SK-N-SH (cell line): ENCODE measurements around the gene SLC35A2. TPM values are rescaled to one million over a fixed set of nuclear protein-coding genes. Genes with fewer than 3 reads are reported as not detected.

Experiments
- CTCF ChIA-PET: fragments of 300-600, 350-600 bp; formaldehyde crosslinking; extraction: SDS; loops from one replicate; lab custom pipeline; 2021; lab: Yijun Ruan, JAX
- POLR2A ChIA-PET: fragments of 350-600 bp; sonication (Branson Sonifier 250); formaldehyde crosslinking; extraction: SDS; loops from one replicate; lab custom pipeline; 2020; ENCODE audit warnings: antibody characterized with exemption, inconsistent platforms; lab: Yijun Ruan, JAX
- DNase-seq: peaks from one replicate; pipeline ENCODE4 v3.0.0; 2012
- H2AFZ ChIP-seq: fragments of 200-600 bp; sonication (generic); 2 replicates; pipeline ENCODE4 v1.8.1; 2016; ENCODE audit warnings: antibody characterized with exemption, mild to moderate bottlenecking, low read depth
- H3F3A ChIP-seq: fragments of 200-600 bp; sonication (generic); replicated peaks from 2 replicates; pipeline ENCODE3; 2016; ENCODE audit warnings: antibody characterized with exemption, mild to moderate bottlenecking; ENCODE audit not compliant: insufficient read depth
- H3K27ac ChIP-seq, 2 experiments: fragments of 200-500 bp in 1 of 2; fragments of 200-600 bp in 1 of 2; sonication (Bioruptor generic) in 1 of 2; sonication (generic), shearing (Covaris generic) in 1 of 2; 2 replicates each; pipeline versions ENCODE4 v1.5.1 to v1.6.1; 2014 to 2016; ENCODE audit warnings: low read depth in 2 of 2, inconsistent platforms in 1 of 2, low read length in 1 of 2, mild to moderate bottlenecking in 1 of 2, mixed read lengths in 1 of 2
- H3K27me3 ChIP-seq: fragments of 200-600 bp; sonication (generic), shearing (Covaris generic); 2 replicates; pipeline ENCODE4 v1.6.1; 2016; ENCODE audit warnings: mixed run types; ENCODE audit not compliant: insufficient read depth
- H3K36me3 ChIP-seq, 2 experiments: fragments of 200-500 bp in 1 of 2; fragments of 200-600 bp in 1 of 2; sonication (Bioruptor generic) in 1 of 2; sonication (generic) in 1 of 2; replicated peaks in 1 of 2; 2 replicates each; pipeline versions ENCODE3 to v1.5.1; 2014 to 2016; ENCODE audit warnings: low read length in 1 of 2, mild to moderate bottlenecking in 1 of 2; ENCODE audit not compliant: insufficient read depth in 2 of 2, control insufficient read depth in 1 of 2
- H3K4me1 ChIP-seq, 2 experiments: fragments of 200-500 bp in 1 of 2; fragments of 200-600 bp in 1 of 2; sonication (Bioruptor generic) in 1 of 2; sonication (generic), shearing (Covaris generic) in 1 of 2; 2 replicates each; pipeline versions ENCODE4 v1.5.1 to v1.6.1; 2014 to 2016; ENCODE audit warnings: low read depth in 1 of 2, low read length in 1 of 2, mixed run types in 1 of 2; ENCODE audit not compliant: insufficient read depth in 2 of 2, control insufficient read depth in 1 of 2
- H3K4me2 ChIP-seq: fragments of 200-600 bp; sonication (generic), shearing (Covaris generic); 2 replicates; pipeline ENCODE4 v1.6.1; 2017; ENCODE audit warnings: mixed run types
- H3K4me3 ChIP-seq, 2 experiments: fragments of 200-500 bp in 1 of 2; fragments of 200-600 bp in 1 of 2; sonication (Bioruptor generic) in 1 of 2; sonication (generic), shearing (Covaris generic) in 1 of 2; 2 replicates each; pipeline versions ENCODE4 v1.5.1 to v1.8.1; 2014 to 2016; ENCODE audit warnings: low read depth in 2 of 2, inconsistent platforms in 1 of 2, low read length in 1 of 2, mild to moderate bottlenecking in 1 of 2, mixed read lengths in 1 of 2, moderate library complexity in 1 of 2
- H3K79me2 ChIP-seq: fragments of 200-600 bp; sonication (generic); 2 replicates; pipeline ENCODE4 v1.8.1; 2017; ENCODE audit warnings: mild to moderate bottlenecking; ENCODE audit not compliant: insufficient read depth
- H3K9ac ChIP-seq: fragments of 200-600 bp; sonication (generic); 2 replicates; pipeline ENCODE4 v1.6.1; 2017; ENCODE audit warnings: mixed run types
- H3K9me2 ChIP-seq: fragments of 200-600 bp; sonication (generic); 2 replicates; pipeline ENCODE4 v1.6.1; 2017; ENCODE audit warnings: mixed run types
- H3K9me3 ChIP-seq: fragments of 200-600 bp; sonication (generic); 2 replicates; pipeline ENCODE4 v1.6.1; 2017; ENCODE audit warnings: mixed run types, mild to moderate bottlenecking, moderate library complexity
- H4K20me1 ChIP-seq: fragments of 200-600 bp; sonication (generic); 2 replicates; pipeline ENCODE4 v1.6.1; 2017; ENCODE audit warnings: mild to moderate bottlenecking, mixed run types; ENCODE audit not compliant: insufficient read depth
- EP300 ChIP-seq, 2 experiments: IDR thresholded peaks; 2 replicates each; pipeline versions ENCODE4 v1.4.0 to v1.6.1; 2012; ENCODE audit warnings: borderline replicate concordance in 1 of 2, low read depth in 1 of 2, low read length in 1 of 2
- FOXJ3 ChIP-seq: sonication (generic); formaldehyde crosslinking; IDR thresholded peaks from 2 replicates; pipeline ENCODE4 v1.5.1; 2020; ENCODE audit warnings: mild to moderate bottlenecking, missing genetic modification reagents
- GABPA ChIP-seq: IDR thresholded peaks from 2 replicates; pipeline ENCODE4 v1.4.0; 2012; ENCODE audit warnings: low read depth, mild to moderate bottlenecking
- GATA2 ChIP-seq: sonication (generic); formaldehyde crosslinking; IDR thresholded peaks from 2 replicates; pipeline ENCODE4 v1.5.0; 2020; ENCODE audit warnings: mild to moderate bottlenecking, missing genetic modification reagents
- IRF3 ChIP-seq: fragments of 150-350 bp; IDR thresholded peaks from 2 replicates; pipeline ENCODE4 v1.6.1; 2016; ENCODE audit warnings: mild to moderate bottlenecking, low read depth, low read length
- JUND ChIP-seq: IDR thresholded peaks from 2 replicates; pipeline ENCODE4 v1.4.0; 2012
- MAX ChIP-seq: IDR thresholded peaks from 2 replicates; pipeline ENCODE4 v1.4.0; 2012; ENCODE audit warnings: low read depth
- MEF2A ChIP-seq: IDR thresholded peaks from 2 replicates; pipeline ENCODE4 v1.4.0; 2012; ENCODE audit warnings: low read depth, borderline replicate concordance
- MXI1 ChIP-seq: IDR thresholded peaks from 2 replicates; pipeline ENCODE4 v1.6.1; 2012; ENCODE audit warnings: mild to moderate bottlenecking, low read depth, low read length, improper control_type of control experiment
- NFIC ChIP-seq: IDR thresholded peaks from 2 replicates; pipeline ENCODE4 v1.4.0; 2012; ENCODE audit warnings: borderline replicate concordance
- NRF1 ChIP-seq: IDR thresholded peaks from 2 replicates; pipeline ENCODE4 v1.6.1; 2012; ENCODE audit warnings: low read depth, mild to moderate bottlenecking, low read length
- PBX3 ChIP-seq: IDR thresholded peaks from 2 replicates; pipeline ENCODE4; 2012
- POLR2AphosphoS5 ChIP-seq: IDR thresholded peaks from 2 replicates; pipeline ENCODE4 v1.6.1; 2012; ENCODE audit warnings: low read depth, low read length
- RAD21 ChIP-seq: IDR thresholded peaks from 2 replicates; pipeline ENCODE4 v1.6.1; 2012; ENCODE audit warnings: mild to moderate bottlenecking, low read length
- RCOR1 ChIP-seq: fragments of 150-350 bp; IDR thresholded peaks from 2 replicates; pipeline ENCODE4 v1.6.1; 2017; ENCODE audit warnings: antibody characterized with exemption, low read length
- SIN3A ChIP-seq: IDR thresholded peaks from 2 replicates; pipeline ENCODE4 v1.6.1; 2012; ENCODE audit warnings: low read depth, mild to moderate bottlenecking, low read length, moderate library complexity, borderline replicate concordance
- TAF1 ChIP-seq: IDR thresholded peaks from 2 replicates; pipeline ENCODE4 v1.6.1; 2012; ENCODE audit warnings: low read depth, mild to moderate bottlenecking, low read length, moderate library complexity, borderline replicate concordance
- TCF12 ChIP-seq: IDR thresholded peaks from 2 replicates; pipeline ENCODE4 v1.4.0; 2012
- USF1 ChIP-seq: IDR thresholded peaks from 2 replicates; pipeline ENCODE4 v1.4.0; 2012; ENCODE audit warnings: low read depth, borderline replicate concordance
- USF2 ChIP-seq: fragments of 150-350 bp; IDR thresholded peaks from 2 replicates; pipeline ENCODE4 v1.6.1; 2017; ENCODE audit warnings: antibody characterized with exemption, low read length, low read depth, borderline replicate concordance
- WGBS: methylation state at CpG from one replicate; pipeline ENCODE4 v1.1.6; 2017; ENCODE audit warnings: low lambda C conversion rate; 5-methylcytosine and 5-hydroxymethylcytosine counted together
- polyA plus RNA-seq, 3 experiments: library from polyadenylated mRNA; depleted of rRNA; stranded (reverse); fragments of >200 nt; gene quantifications; 2 replicates each; pipeline ENCODE4 v1.2.3, GENCODE V29; 2012

SLC35A2 gene
- polyA plus RNA-seq, 1 of the 3 experiments (the other 2 are of a cell fraction): 71.3 TPM

GRCh38 chrX:48934581-48935300, 23.3 kb upstream of the SLC35A2 start:
- no peak for TF ChIP-seq MAX
- TF ChIP-seq TCF12: no peak
- 88% methylated on average over 7 of the region's 7 CpGs for WGBS
- H3F3A ChIP-seq: no peaks in the 10 kb centered on the region

GRCh38 chrX:48933757-48934156, 22.3 kb upstream of the SLC35A2 start:
- 90% methylated on average over 2 of the region's 2 CpGs for WGBS
- peaks cover 26% of the 10 kb centered on the region for H4K20me1 ChIP-seq

More at GRCh38 chrX:48934581-48935300, 23.3 kb upstream of the SLC35A2 start:
- Histone ChIP-seq H3K4me3 (no peak overlapping the region), H3K79me2 (peaks cover 30% of the 10 kb centered on the region; the same call in 1 of the 2 replicates), H3K4me1 (no peaks in the 10 kb centered on the region), H3K9me3 (no peaks in the 10 kb centered on the region), H4K20me1 (peaks cover 36% of the 10 kb centered on the region), H3K4me2 (no peak overlapping the region), H3K27me3 (no peaks in the 10 kb centered on the region), H3K9ac (no peak overlapping the region), H3K36me3 (peaks cover 32 to 35% of the 10 kb centered on the region in 2 experiments), H2AFZ (no peak overlapping the region), H3K9me2 (no peaks in the 10 kb centered on the region), H3K27ac (no peak overlapping the region)
- ChIA-PET POLR2A (no interaction called here), CTCF (no interaction called here)
- DNase-seq: no peak

More at GRCh38 chrX:48933757-48934156, 22.3 kb upstream of the SLC35A2 start:
- Histone ChIP-seq H3K79me2 (peaks cover 20% of the 10 kb centered on the region; the same call in 1 of the 2 replicates), H3K27me3 (no peaks in the 10 kb centered on the region), H3K9me3 (no peaks in the 10 kb centered on the region), H3K4me3 (no peak overlapping the region), H2AFZ (no peak overlapping the region), H3K36me3 (peaks cover 27 to 32% of the 10 kb centered on the region in 2 experiments), H3K4me1 (no peaks in the 10 kb centered on the region), H3K4me2 (no peak overlapping the region), H3K27ac (no peak overlapping the region), H3K9ac (no peak overlapping the region), H3F3A (no peaks in the 10 kb centered on the region), H3K9me2 (no peaks in the 10 kb centered on the region)
- TF ChIP-seq TCF12 (no peak), PBX3 (no peak), MXI1 (no peak), POLR2AphosphoS5 (no peak), TAF1 (no peak), FOXJ3 (CRISPR knock-in tag) (no peak), RCOR1 (no peak), MAX (no peak), GATA2 (CRISPR knock-in tag) (no peak), USF2 (no peak), RAD21 (no peak), IRF3 (no peak), NFIC (no peak), SIN3A (no peak), NRF1 (no peak), GABPA (no peak), EP300 (IDR thresholded peaks at IDR 0.05; ENCODE audit: borderline replicate concordance in 1 of 2, low read depth in 1 of 2, low read length in 1 of 2) (no peak), MEF2A (no peak), JUND (no peak), USF1 (no peak)
- no peak for DNase-seq
- ChIA-PET CTCF (no interaction called here), POLR2A (no interaction called here)
